ENCODE measurements around the gene S100P.
"Not testable (repeated sequence)": the region's sequence is repeated elsewhere in the genome, so short reads cannot be mapped to it uniquely, and the experiment has no call there.

S100P gene

GRCh38 chr4:6699903-6700302, 6.2 kb downstream of the S100P start:
- no peak for DNase-seq

- DNase-seq, result no peak
Observed at GRCh38 chr4:6701371-6701770, 7.7 kb downstream of the S100P start.

GRCh38 chr4:6702761-6703160, 9.1 kb downstream of the S100P start:
- DNase-seq, result no peak

- no peak for DNase-seq
Observed at GRCh38 chr4:6703786-6704185, 10.1 kb downstream of the S100P start.

DNA sequence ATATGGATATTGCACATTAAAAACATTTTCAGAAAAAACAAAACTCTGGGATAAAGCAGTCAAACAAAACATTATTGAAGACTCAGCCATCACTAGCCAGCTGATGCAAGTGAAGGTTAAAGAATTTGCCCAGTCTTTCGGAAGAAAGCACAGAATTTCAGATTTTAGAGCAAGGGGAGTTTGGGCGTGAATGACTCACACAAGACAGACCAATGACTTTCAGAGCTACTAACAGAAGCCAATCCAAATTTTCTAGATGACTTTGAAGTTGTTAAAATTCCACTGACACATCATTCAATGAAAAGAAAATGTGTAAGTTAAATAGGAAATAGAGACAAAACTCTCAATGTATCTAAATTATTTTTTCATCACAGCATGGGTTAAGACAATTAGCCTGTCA, 12.0 kb downstream of the S100P start:
- no peak for DNase-seq

DNA sequence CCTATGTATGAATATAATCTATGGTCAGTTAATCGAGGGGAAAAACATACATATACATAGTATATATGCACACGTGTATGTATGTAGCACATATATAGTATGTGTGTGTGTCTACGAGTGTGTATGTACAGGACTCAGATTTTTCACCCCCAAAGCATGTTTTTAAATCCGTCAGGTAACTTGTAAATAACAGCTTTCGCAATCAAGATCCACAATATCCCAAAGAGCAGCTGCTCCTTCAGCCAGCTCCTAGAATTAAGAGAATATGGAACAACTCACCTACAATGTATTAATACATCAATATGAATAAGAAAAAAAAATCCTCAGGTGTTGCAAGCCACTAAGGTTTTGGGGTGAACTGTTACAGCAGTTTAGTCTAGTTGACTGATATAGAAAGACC, 12.5 kb downstream of the S100P start:
- DNase-seq, result no peak

DNA sequence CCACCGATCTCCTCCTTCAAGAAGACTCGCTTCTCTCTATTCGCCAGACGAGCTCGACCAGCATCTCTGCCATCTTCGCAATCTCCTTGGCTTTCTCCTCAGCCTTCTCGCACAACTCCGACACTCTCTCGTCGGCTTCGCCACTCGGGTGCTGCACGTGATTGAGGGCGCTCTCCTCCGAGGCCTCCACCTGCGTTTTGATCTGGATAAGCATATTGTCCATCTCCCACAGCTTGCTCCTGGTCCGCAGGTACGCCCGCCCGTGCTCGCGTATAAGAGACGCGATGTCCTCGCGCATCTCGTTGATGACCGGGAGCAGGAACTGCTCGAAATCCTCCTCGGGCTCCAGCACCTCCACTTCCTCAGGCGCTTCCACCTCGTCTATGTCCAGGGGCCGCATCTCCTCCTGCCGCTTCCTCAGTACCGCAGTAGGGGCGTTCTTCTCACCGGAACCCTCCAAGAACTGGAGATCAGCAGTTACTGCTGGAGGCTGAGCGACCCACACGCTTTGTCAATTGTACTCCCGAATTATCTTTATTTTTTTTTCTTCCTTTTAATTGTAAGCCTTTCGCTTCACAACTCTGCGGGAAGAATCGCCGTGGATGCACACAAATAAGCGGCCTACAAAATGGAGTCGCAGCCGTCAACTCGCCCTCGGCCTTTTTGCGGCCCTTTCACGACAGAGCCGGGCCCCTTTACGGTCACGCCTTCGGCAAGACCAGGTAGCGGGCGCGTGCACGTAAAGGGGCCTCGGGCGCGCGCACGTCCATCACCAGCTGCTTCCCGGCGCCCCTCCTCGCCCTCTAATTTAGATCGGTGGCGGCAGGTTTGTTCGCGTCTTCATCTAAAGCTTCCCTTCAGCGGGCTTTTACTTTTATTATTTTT, 15.8 kb downstream of the S100P start, which contains the start of gene MRFAP1L1:
Gene MRFAP1L1 (minus strand): TSS at position 636 of the 885 bp plus-strand sequence. CDS start 236 bp downstream, at position 400.
- peak; percentile 93 to 95 for DNase-seq

DNA sequence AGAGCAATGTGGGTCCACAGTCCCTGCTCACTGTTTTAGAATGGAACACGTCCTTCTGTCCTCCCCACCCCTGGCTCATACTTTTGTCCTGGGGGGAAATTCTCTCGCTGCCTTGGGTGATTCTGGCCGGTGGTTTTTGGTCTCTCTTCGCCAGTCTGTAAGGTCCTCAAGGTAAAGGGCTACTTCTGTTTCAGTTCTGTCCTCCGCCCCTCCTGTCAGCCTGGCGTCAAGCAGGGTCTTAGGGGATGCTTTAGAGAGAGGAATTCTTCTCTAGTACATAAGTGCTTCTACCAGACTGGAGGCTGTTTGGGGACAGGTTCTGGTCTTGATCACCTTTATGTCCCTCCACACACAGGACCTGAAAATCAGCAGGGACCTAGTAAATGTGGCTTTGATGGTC, 16.6 kb downstream of the S100P start:
- no peak for DNase-seq

DNA sequence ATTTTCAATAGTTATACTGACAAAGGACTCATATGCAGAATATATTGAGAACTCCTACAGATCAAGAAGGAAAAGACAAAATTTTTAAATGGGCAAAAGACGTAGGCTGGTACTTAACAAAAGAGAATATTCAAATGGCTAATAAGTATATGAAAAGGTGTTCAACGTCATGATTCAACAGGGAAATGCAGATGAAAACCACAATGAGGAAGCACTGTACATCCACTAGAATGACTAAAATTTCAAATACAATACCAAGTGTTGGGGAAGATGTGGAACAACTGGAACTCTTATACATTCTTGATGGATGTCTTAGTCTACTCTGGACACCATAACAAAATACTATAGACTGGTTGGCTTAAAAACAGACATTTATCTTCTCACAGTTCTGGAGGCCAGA, 17.3 kb downstream of the S100P start:
- DNase-seq, result no peak

- DNase-seq, result no peak
Observed at GRCh38 chr4:6714954-6715353, 21.3 kb downstream of the S100P start.

- no peak for DNase-seq
Observed at GRCh38 chr4:6715704-6716017, 22.0 kb downstream of the S100P start.

DNA sequence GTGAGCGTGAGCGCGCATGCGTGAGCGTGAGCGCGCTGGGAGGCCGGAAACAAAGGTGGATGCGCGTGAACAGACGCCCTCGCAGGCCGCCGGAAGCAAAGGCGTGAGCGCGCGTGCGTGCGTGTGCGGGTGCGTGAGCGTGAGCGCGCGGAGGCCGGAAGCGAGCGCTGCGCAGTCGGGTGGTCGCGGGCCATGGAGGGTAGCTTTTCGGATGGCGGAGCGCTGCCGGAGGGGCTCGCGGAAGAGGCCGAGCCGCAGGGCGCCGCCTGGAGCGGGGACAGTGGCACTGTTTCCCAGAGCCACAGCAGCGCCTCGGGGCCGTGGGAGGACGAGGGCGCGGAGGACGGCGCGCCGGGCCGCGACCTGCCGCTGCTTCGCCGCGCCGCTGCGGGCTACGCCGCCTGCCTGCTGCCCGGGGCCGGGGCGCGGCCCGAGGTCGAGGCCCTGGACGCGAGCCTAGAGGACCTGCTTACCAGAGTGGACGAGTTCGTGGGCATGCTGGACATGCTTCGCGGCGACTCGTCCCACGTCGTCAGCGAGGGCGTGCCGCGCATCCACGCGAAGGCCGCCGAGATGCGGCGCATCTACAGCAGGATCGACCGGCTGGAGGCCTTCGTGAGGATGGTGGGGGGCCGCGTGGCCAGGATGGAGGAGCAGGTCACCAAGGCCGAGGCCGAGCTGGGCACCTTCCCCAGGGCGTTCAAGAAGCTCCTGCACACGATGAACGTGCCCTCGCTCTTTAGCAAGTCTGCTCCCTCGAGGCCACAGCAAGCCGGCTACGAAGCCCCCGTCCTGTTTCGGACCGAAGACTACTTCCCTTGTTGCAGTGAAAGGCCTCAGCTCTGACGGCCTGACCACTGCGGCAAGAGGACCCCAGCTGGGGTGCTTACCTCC, 22.6 kb downstream of the S100P start, which contains the start of gene BLOC1S4:
Gene BLOC1S4 (plus strand): TSS at position 157 of the 894 bp plus-strand sequence. CDS start 36 bp downstream, at position 193.
- peak; percentile 81 to 85 for DNase-seq

- no peak for DNase-seq
Observed at GRCh38 chr4:6716958-6717655, 23.4 kb downstream of the S100P start.

GRCh38 chr4:6718932-6719610, 25.4 kb downstream of the S100P start:
- no peak for DNase-seq

- DNase-seq, result no peak
Observed at GRCh38 chr4:6719611-6720179, 26.0 kb downstream of the S100P start.

- peak; percentile 72 to 79 for DNase-seq
Observed at GRCh38 chr4:6720202-6720699, 26.6 kb downstream of the S100P start.

- DNase-seq, result no peak
Observed at GRCh38 chr4:6721121-6721520, 27.4 kb downstream of the S100P start.

DNA sequence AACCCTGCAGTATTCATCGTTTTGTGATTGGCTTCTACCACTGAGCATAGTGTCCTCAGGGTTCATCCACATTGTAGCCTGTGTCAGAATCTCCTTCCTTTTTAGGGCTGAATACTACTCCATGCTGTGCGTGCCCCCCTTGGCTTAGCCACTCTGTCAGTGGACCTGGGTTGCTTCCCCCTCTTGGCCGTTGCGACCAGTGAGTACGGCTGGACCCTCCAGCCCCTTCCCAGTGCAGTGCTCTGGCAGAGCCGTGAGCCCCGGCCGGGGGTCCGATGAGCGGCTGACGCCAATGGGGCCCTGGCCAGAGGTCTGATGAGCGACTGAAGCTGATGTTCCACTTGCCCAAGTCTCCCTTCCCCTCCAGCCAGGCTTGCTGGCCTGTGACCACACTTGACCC, 29.2 kb downstream of the S100P start:
- no peak for DNase-seq

- DNase-seq, result no peak
Observed at GRCh38 chr4:6723851-6724250, 30.2 kb downstream of the S100P start.

DNA sequence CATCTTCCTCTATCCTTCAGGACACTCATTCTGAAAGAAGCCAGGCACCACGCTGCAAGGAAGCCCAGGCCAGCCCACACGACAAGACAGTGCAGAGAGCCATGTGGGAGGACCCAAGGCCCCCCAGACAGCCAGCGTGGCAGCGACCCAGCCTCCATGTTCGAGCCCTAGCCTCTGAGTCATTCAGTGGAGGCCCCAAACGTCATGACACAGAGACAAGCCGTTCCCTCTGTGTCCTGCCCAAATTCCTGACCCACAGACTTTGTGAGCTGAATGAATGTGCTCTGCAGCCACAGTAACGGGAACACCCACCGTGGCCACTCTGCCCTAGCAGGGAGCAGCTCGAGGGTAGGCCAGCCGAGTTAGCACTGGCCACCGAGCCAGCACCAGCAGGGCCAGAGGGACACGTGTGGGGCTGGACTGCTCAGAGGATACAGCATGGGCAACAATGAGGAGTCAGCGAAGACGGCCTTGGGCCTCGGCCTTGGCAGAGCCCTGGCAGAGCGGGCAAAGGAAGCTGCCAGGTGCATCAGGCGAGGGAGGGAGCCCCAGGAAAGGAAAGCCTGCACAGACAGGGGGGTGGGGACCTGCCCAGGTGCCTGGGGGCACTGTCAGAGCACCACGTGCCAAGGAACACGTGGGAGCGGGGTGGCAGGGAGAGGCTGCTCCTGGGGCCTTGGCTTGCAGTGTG, 30.9 kb downstream of the S100P start:
- no peak for DNase-seq

DNA sequence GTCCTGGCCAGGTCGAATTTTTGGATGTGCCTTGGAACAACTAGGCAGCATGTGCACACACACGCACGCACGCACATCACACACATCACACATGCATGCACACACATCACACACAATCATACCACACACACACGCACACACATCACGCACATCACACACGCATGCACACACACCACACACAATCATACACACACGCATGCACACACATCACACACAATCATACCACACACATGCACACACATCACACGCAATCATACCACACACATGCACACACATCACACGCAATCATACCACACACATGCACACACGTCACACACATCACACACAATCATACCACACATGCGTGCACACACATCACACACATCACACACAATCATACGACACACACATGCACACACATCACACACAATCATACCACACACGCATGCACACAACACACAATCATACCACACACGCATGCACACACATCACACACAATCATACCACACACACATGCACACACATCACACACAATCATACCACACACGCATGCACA, 31.8 kb downstream of the S100P start:
- DNase-seq, result not testable (repeated sequence)

Data from hippocampal formation (tissue), 2 donors.